HTR-8/SVneo (cell line): ENCODE measurements around the gene GNG2.

Source experiments
- DNase-seq: peaks from one replicate; pipeline ENCODE4 v3.0.0; 2011; ENCODE audit warnings: low spot score, mixed read lengths; ENCODE audit not compliant: insufficient read length
- FAIRE-seq: peaks from 2 replicates; lab custom pipeline; 2011; peaks lifted over from hg19 to GRCh38; lab: Jason Lieb, UNC

Gene GNG2

DNA sequence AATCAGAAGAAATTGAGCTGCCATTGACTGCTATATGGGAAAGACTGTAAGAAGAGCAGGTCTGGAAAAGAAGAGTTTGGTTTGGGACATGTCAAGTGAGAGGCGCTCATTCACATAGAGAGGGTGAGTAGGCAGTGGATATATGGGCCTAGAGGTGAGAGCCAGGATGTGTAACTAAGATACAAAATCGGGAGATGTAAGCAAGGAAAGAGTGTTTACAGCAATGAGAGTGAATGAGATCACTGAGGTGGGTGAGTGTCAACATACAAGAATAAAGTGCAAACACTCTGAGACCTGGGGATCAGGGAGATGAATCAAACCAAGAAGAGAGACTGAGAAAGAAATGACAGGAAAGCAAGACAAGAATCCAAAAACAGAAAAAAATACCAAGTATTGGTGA is 70.9 kb downstream of the GNG2 start:
- FAIRE-seq, result no peak
- DNase-seq, result no peak

DNA sequence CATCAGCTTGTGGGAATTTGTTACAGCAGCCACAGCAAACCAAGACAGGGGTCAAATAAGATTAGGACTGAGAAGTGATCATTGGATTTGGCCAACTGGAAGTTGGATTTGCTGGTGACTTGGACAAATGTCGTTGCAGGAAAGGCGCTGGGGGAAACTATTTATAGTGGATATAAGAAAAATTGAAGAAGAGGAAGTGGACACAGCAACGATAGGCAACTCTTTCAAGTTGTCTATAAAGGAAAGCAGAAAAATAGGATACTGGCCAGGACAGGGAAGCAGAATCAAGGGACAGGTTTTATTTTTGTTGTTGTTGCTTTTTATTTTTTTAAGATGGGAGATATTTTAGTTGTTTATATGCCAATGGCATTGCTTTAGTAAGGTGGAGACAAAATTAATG is 72.8 kb downstream of the GNG2 start:
- FAIRE-seq (no peak), DNase-seq (no peak)

DNA sequence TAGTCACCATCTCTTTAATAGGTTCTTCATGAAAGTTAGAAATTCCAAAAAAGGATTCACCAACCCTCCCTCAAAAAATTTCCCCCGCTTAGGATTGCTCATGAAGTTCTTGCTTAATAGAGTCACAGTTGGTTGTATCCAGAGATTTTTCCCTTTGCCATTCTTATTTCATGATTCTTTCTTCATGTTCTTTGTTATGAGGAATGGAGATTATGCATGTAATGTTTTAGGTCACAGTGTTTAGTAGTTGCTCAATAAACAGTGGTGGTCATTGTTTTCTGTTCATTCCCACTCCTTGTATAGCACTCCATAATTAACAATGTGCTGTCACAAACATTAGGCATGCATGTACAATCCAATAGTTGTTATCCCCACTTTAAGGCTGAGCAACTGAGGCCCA is 77.7 kb downstream of the GNG2 start:
- FAIRE-seq (no peak), DNase-seq (no peak)

DNA sequence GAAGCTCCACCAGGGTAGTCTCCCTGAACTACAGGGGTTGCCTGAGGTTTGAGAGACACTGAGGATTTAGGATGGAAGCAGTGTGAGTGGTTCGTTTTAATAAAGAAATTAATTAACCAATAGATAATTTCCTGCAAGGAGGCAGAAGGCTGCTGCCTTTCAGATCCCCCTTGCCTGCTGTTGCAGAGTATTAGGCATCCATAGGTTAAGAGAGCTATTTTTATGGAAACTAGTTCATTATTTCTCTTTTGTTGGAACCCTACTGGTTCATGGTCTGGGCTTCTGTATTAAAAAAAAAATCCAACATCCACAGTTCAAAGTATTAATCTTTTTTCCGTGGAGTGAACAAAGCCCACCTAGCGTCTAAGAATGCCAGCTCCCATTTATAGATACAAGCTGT is 78.4 kb downstream of the GNG2 start:
- DNase-seq (no peak), FAIRE-seq (no peak)

DNA sequence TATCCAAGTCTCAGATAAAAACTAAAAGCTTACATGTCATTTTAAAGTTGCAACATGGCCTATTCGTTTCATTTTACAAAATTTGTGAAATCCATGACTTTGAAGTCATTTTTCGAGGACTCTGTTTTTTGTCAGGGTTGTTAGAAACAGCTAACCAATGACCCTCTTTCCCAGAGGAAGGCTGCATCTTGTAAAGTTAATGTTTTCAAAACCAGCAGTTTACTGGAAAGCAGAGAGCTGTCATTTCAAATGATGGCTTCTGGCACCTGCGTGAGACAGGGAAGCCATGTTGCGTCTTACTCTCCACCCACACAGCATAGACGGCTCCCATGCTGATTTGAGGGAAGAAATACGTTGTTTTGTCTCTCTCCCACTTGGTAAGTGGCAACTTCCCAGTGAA is 78.8 kb downstream of the GNG2 start:
- FAIRE-seq (no peak), DNase-seq (no peak)

DNA sequence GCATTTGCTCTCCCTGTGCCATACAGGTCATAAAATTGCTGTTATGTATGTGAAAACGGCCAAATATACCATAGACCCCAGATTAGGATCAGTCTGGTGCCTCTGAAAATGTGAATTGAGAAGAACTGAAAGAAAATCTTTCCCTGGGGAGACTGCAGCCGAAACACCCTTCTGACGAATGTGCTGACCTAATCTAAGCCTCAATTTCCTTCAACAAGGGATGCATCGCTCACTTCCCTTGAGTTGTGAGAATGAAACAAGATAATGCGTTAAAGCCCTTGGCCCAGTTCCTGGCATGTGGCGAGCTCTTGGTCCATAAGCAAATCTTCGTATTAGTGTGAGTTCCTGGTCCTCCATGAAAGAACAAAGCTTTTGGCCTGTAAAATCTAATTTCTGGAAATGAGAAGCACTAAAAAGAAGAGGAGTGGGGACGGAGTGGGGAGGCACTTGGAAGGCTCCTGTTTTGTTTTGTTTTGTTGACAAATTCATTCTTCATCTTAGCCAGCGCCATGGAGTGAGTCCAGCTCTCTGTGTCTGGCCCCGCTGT is 79.4 kb downstream of the GNG2 start:
- DNase-seq (no peak), FAIRE-seq (no peak)

DNA sequence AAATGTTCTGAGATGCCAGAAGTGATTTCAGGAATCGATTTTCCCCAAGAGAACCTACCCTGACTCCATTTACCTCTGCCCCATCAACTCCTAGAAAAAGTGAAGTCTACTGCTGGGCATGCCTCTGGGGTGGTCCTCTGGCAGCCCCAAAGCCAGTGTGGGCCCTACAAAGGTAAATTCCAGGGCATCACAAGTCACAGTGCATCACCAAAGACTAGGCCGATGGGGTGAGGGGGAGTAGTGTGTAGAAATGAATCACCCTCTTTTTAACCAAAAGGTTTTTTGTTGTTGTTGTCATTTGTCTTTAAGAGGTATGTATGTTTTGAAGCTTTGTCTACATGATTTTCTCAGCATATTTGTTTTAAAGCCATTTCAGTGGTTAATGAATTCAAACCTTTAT is 82.6 kb downstream of the GNG2 start:
- no peak for DNase-seq
- no peak for FAIRE-seq

DNA sequence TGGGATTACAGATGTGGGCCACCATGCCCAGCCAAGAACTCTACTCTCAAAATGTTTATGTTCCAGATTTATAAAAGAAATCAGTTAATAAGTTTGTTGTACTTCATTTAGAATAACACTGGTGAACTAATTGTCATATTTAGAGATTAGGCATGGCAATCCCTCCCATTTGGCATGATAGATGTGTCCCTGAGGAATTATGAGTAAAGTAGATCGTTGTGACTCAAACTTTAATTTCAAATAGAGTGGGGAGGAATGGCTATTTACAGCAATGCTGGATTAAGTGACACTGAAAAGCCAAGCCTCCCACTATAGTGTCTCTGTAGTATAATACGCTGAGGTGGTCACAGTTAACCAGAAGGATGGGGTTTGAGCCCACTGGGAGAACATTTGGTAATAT is 89.6 kb downstream of the GNG2 start:
- FAIRE-seq, result no peak

DNA sequence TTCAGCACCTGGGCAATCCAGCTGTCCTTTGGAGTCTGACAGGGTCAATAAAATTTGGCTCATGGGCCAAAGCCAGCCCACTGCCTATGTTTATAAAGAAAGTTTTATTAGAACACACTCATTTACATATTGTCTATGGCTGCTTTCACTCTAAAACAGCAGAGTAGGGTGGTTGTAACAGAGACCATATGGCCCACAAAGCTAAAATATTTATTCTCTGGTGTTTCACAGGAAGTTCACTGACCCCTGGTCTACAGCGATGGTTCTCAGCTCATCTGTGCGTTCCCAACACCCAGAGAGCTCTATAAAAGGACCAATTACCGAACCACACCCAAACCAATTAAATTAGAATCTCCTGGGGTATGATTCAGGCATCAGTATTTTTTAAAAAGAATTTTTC is 91.2 kb downstream of the GNG2 start:
- DNase-seq (no peak), FAIRE-seq (no peak)

More for the DNA sequence above, 89.6 kb downstream of the GNG2 start:
- no peak for DNase-seq

DNA sequence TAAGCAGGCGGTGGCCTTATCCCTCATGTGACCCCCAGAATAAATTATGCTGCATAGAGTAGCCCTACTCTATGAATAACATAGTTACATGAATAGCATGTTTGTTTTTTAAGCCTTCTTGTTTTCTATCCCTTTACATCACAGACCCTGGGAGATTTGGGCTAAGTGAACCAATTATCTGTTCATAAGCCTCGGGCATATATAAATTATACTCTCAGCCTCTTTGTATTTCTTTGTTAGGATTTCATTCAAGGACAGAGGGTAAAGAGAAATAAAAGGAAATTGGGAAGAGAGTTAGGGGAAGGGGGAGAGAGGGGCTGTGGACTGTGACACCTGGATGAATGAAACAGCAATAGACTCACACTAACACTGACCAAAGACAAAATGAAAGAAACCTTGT is 93.6 kb downstream of the GNG2 start:
- FAIRE-seq, result no peak
- no peak for DNase-seq

DNA sequence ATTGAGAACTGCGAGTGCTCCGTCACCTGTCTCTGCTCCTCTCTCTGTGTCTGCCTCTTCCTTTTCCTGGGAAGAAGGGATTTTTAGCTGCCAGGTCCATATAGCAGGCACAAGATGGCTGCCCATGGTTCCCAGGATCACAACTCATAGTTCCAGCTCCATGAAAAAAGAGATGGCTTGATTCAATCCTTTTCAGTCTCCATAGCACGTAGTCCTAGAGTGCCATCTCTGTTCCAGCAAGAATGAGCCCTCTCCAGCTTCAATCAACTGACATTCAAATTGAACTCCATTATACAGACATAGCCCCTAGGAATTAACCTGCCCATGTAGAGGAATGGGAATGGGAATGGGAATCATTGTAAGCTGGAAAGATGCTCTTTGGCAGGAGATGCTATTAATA is 94.2 kb downstream of the GNG2 start:
- FAIRE-seq (no peak), DNase-seq (no peak)

DNA sequence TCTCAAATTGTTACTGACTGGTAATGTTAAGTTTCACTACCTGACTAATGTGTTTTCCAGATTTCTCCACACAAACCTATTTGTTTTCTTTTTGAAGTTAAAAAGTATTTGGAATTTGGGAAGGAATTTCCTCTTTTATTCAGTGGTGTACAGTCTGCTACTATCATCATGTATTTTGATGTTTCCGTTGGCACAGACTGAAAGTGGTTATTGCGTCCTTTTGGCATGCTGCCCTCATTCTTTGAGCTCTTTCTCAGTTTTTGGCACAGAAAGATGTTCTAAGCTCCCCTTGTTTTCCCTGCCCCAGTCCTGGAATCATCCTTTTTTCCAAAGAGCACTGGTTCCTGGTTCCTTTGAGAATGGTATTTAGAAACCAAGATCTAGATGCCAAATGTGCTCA is 97.5 kb downstream of the GNG2 start:
- FAIRE-seq, result no peak

DNA sequence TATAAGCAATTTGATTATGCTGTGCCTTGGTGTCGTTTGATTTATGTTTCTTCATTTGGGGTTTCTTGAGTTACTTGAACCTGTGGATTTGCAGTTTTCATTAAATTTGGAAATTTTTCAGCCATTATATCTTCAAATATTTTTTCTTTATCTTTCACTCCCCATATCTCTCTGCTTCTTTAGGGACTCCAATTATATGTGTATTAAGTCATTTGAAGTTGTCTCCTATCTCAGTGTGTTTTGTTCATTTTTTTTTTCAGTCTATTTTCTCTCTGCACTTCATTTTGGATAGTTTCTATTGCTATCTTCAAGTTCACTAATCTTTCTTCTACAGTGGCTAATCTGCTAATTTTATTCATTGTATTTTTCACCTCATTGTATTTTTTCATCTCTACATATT is 99.5 kb downstream of the GNG2 start:
- DNase-seq (no peak), FAIRE-seq (no peak)

More for the DNA sequence above, 97.5 kb downstream of the GNG2 start:
- DNase-seq, result no peak

DNA sequence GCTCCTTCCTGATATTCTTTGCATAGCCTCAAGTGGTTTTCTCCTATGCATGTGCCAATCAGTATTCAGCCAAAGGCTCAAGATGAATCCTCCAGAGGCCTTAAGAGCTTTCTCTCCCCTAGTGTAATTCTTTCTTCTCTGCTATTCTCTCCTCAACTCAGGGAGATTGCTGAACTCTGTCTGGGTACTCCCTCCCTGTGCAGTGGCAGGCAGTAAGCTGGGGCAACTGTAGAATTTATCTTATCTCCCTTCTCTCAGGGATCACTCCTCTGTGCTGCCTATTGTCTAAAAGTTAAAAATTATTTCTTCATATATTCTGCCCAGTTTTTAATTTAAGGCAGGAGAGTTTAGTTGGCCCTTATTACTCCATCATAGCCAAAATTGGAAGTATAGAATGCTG is 100.5 kb downstream of the GNG2 start:
- no peak for DNase-seq
- FAIRE-seq, result no peak

DNA sequence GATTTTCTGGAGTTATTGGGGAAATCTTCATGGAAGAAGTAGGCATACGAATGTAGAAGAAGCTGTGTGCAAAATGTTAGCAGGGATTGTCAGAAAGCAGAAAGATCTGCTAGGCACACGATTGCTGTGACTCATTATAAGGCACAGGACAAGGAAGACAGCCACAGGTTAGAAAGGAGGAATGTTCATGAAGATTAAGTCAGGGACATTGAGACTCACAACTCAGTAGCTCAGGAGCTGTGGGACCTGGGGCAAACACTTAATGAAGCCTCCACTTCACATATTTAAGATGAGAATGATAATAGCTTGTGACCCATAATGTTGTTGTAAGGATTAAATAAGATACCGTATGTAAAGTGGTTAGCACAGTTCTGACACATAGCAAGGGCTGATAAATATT is 102.3 kb downstream of the GNG2 start:
- no peak for FAIRE-seq
- no peak for DNase-seq

DNA sequence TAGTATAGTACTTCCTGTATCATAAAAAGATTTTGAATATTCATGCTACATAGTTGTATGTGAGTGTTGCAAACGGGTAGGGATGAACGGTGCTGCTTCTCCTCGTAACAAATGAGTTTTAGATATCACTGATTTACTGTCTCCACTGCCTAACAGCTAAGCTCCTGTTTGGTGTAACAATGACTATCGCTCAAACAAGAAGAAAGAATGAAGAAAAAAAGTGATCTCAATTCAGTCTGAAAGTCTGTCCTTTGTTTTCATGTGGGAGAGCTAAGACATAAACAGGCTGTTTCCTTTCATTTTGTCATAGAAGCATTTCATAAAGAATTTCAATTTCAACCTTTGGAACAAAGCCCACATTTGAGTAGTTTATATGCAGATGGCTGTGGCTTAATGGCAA is 102.9 kb downstream of the GNG2 start:
- FAIRE-seq (no peak), DNase-seq (no peak)

DNA sequence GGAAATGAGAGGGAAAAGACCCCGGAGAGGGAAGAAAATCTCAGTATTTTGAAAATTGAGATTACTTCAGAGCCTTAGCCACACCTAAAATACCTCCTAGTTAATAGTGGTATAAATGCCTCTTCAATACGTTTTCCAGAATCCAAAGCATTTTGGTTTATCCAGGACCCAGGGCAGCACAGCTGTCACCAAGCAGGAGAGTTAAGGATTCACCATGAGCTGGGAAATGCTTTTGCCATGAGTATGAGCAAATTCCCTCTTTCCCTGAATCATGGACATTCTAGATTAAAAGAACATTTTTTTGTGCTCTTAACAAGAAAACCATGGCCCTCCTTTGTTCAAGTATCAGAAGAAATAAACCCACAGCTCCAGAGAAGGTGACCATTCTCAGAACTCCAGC is 107.1 kb downstream of the GNG2 start:
- no peak for DNase-seq
- FAIRE-seq, result no peak

DNA sequence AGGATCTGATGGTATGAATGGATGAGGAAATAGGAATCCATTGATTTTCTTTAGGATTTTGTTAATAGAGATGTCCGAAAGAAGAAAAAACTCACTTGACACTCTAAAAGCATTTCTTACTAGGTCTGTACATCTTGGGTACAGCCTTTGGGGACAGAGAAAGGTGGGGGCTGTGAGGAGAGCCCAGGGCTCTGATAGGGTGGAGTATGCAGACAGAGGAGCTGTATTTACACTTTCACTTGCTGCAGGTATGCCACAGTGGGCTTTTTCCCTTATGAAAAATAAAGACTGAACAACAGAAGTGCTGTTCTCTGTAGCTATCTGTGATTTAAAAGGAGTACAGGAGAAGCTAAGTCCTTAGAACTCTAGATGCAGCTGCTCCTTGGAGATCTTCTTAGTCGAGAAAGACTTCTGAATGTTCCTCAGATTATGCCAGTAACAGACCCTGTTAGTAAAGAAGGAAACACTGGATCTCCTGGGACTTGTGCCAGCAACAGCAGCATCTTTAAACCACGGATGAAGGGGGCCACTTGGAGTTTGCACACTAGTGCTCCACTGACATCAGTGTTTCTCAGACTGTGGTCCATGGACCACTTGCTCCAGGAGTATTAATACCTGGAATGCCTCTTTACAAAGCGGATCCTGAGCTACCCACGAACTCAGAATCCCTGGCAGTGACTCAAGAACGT is 109.6 kb downstream of the GNG2 start:
- DNase-seq, result no peak
- FAIRE-seq, result no peak

DNA sequence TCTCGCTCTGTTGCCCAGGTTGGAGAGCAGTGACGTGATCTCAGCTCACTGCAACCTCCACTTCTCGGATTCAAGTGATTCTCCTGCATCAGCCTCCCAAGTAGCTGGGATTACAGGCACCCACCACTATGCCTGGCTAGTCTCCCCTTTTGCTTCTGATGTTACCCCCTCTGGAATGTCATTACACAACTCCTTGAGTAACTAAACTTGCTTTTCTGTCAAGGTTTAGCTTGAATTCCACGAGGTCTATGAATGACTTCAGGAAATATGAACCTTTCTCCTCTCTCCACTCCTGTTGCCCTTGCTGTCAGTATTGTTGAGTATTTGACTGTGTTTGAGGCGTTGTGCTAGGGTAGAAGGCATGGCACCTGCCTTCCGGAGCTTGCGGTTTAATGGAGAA is 112.2 kb downstream of the GNG2 start:
- FAIRE-seq (no peak), DNase-seq (no peak)

DNA sequence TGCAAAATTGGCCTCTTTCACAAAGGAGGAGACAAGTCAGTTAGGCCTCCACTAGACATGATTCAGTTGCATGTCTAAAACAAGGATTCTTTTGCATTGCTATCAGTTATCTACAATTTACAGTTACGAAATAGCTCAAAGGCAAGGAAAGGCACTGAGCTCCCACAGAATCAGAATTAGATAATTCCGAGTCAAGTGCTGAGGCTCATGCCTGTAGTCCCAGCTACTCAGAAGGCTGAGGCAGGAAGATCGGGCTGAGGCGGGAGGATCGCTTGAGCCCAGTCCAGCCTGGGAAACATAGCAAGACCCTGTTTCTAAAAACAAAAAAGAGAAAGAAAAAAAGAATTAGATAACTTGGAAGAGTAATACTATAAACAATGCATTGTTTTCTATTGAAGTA is 116.7 kb downstream of the GNG2 start:
- DNase-seq (no peak), FAIRE-seq (no peak)

DNA sequence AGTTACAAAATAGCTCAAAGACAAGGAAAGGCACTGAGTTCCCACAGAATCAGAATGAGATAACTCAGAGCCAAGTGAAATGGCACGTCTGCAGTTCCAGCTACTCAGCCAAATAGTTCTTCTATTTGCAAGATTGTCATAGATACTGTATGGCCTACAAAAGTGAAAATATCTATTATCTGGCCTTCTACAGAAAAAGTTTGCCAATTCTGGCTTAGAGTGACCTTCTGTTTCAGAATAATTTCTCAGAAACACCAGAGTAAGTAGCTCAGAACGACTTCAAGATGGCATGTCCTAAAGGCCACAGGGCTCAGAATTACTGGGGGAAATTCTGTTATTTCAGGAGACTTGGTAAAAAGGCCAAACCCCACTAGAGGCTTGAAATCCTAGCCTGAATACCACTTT is 118.3 kb downstream of the GNG2 start:
- FAIRE-seq, result no peak
- no peak for DNase-seq

DNA sequence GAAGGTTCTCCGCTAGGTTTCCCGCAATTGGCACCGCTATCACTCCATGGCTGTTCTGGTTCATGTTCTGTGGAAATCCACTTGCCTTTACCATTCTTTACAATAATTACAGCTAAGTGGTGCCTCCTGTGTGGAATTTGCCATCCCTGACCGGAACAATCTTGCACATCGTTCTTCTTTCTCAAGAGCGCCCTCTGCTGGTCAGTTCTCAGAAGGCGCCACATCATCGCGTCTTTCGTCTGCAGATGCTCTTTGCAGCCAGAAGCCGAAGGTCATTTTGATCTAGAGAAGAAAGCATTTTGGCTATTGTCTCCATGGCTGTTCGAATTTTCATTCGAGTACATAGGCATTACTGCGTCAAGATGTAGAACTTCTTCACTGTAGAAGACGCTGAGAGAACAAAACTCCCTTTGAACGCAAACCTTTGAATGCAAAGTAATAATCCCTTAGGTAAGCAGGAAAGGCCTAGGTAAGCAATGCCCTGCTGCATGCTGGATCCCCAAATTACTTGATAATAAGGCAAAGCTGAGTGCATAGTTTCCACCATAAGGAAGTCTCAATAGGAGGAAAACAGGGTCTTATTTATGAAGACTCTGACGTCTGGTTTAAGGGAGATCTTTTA is 118.8 kb downstream of the GNG2 start:
- DNase-seq (peak; percentile 50), FAIRE-seq (peak; percentile 38)
